ENCODE results near the gene ZMIZ2.
"Not testable (repeated sequence)": the region's sequence is repeated elsewhere in the genome, so short reads cannot be mapped to it uniquely, and the experiment has no call there.

GRCh38 chr7:44803828-44804519, 55.3 kb downstream of the ZMIZ2 start:
- not testable (repeated sequence) for TF ChIP-seq CTCF, POLR2A (IDR thresholded peaks at IDR 0.05)

Measured in thyroid gland (tissue), 4 donors.